ENCODE measurements around the gene PIP4K2A.

PIP4K2A gene

DNA sequence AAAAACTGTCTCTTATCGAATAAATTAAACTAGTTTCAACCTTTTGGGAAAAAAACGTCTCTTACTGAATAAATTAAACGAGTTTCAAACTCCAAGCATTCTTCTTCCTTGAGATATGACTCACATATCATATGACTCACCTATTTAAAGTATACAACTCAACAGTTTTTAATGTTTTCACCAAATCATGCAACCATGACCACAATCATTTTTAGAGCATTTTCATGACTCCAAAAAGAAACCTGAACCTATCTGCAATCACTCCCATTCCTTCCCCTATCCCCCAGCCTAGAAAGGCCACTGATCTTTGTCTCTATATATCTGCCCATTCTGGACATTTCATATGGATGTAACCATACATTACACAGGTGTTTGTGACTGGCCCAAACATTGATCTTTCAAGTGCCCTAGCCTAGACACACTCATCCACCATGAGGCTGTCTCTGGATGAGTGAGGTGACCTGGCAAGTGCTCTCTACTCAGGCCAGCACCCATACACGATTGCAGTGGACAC is 115.3 kb downstream of the PIP4K2A start:
- peak; percentile 47 for DNase-seq (ENCODE audit: low read depth)

DNA sequence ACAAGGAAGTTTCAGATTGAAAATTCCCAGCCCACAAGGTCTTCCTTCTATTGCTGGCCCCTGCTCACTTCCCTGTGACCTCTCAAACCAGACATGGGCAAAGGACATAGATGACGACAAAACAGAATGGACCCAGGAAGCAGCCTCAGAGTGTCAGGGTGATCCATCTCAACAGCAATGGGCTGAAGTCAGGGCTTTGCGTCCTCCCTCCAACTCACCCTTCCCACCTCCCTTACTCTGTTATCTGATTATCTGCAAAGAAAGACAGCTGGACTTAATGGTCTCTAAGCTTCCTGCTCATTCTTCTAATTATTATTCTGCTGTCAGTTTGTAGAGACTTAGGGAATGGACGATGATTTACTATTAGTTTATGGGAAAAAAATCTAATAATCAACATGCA is 115.9 kb downstream of the PIP4K2A start:
- no peak for DNase-seq (ENCODE audit: low read depth)

GRCh38 chr10:22597138-22597537 is 117.2 kb downstream of the PIP4K2A start:
- no peak for DNase-seq (ENCODE audit: low read depth)

DNA sequence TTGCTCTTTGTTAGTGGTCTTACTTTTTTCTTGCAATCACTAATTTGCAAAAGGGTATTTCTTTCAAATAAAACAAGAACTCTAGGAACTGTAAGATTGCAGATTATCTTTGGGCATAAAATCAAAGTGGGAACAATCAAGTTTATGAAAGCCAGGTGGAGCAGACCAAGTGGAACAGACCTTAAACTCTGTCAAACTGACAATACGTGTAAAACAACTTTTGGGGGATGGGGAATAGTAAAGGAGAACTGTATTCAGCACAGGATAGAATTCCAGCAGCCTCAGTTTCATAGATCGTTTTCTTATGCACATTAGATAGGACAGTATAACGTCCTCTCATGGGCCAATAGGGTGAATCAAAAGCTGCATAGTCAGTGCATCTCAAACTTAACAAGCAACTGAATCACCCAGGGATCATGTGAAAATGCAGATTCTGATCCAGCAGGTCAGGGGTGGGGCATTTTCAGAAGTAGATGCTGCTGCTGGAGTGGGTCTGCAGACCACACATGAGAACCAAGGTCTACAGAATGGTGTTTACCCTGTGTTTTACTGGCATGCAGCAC is 120.7 kb downstream of the PIP4K2A start:
- DNase-seq (ENCODE audit: low read depth) = no peak

- DNase-seq (ENCODE audit: low read depth) = no peak
Measured at GRCh38 chr10:22593026-22593425, 121.4 kb downstream of the PIP4K2A start.

GRCh38 chr10:22589851-22590514 is 124.4 kb downstream of the PIP4K2A start:
- no peak for DNase-seq (ENCODE audit: low read depth)

DNA sequence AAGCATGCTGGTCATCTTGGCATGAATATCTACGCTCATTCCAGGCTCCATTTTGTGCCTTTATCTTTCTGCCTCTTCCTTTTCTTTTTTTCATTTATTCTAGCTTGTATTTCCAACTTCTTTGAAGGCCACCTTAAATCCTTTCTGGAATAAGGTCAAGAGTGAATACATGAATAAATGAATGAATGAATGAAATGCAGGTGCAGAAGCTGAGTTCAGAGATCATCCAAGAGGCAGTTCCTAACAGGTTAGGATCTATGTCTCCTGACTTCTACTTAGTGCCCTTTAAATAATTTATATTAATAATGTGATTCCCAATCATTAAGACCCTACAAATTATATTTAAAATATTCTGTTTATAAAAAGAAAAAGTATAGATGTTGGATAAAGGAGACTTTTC is 125.9 kb downstream of the PIP4K2A start:
- DNase-seq (ENCODE audit: low read depth) = no peak

- no peak for DNase-seq (ENCODE audit: low read depth)
Measured at GRCh38 chr10:22583683-22584082, 130.7 kb downstream of the PIP4K2A start.

DNA sequence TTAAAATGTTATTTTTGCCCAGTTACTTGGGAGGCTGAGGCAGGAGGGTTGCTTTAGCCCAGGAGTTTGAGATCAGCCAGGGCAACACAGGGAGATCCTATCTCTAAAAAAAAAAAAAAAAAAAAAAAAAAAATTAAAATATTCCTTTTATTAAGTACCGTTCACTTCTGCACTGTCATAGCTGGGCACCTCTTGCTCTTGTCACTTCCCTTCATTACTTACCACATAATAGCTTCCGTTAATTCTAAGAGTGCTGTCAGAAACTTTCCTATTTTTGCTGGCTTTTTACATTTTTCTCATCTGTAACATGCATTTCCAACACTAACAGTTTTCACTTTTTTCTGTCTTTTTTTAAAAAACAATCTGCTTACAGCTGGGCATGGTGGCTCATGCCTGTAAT is 132.9 kb downstream of the PIP4K2A start:
- no peak for DNase-seq (ENCODE audit: low read depth)

- no peak for DNase-seq (ENCODE audit: low read depth)
Measured at GRCh38 chr10:22580711-22581110, 133.7 kb downstream of the PIP4K2A start.

- no peak for DNase-seq (ENCODE audit: low read depth)
Measured at GRCh38 chr10:22579826-22580225, 134.6 kb downstream of the PIP4K2A start.

GRCh38 chr10:22573820-22574569 is 140.4 kb downstream of the PIP4K2A start:
- no peak for DNase-seq (ENCODE audit: low read depth)

DNA sequence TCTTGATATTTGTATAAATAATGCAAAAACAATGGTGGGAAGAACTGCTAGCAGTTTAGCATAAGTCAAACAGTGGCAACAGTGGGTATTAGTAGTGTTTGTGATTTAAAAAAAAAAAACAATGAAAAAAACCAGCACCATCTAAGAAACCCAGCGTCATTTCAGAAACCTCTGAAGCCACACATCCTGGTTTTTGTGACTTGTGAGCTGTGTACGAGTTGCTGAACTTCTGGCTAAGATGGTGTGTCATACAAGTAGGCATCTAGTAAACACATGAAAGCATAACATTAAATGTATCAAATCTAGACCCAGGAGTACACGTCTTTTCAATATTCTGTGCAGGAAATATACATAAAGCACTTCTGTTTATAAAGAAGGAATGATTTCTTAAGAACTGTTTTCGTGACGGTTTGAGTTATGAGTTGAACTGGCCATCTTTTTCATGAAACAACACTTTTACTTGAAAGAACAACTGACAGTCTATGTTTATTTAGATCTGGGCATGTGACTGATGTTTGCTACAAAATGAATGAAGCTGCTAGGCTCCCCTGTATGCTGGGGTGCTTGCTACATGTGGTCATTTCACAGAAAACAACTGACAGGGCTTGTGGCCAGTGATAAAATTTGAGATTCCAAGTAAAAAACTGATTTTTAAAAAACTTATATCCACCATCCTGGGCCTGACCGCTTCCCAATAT is 143.5 kb downstream of the PIP4K2A start:
- no peak for DNase-seq (ENCODE audit: low read depth)

GRCh38 chr10:22570234-22570633 is 144.1 kb downstream of the PIP4K2A start:
- no peak for DNase-seq (ENCODE audit: low read depth)

- no peak for DNase-seq (ENCODE audit: low read depth)
Measured at GRCh38 chr10:22568928-22569327, 145.4 kb downstream of the PIP4K2A start.

- no peak for DNase-seq (ENCODE audit: low read depth)
Measured at GRCh38 chr10:22564060-22564459, 150.3 kb downstream of the PIP4K2A start.

- DNase-seq (ENCODE audit: low read depth) = no peak
Measured at GRCh38 chr10:22561909-22562308, 152.5 kb downstream of the PIP4K2A start.

GRCh38 chr10:22560913-22561239 is 153.5 kb downstream of the PIP4K2A start:
- no peak for DNase-seq (ENCODE audit: low read depth)

DNA sequence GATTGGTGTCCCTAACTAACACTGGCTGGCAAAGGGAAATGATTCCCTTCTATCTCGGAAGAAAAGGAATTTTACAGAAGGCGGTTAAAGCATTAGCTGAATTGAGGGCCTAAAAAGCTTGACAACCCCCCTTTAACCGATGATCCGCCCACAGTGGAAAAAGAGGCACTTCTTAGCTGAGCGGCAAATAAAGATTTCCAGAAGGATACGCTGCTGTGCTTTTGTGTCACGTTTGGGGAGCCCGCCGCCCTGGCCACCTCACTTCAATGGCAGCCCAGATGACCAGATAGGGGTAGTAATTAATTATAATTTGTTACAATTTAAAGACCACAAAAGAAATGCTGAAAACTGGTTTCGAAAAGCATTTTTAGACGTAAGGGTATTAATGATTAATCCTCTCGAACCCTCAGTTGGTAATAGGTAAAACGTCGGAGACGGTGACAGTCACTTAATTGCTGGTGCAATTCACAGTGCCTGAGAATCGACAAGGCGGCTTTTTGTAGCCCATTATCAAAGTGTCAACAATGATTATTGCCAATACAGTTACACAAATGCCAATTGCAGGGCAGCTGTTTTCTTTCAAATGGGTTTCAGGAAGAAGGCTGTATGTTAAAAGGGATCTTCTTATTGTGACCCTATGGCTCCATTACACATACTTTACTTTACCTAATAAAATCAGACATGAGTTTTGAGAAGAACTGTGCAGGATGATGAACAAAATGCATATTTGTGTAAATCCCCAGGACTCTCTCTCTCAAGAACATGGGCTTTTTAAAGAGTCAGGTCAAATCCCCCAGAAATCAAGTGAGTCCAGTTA is 154.1 kb downstream of the PIP4K2A start:
- DNase-seq (ENCODE audit: low read depth) = no peak

GRCh38 chr10:22557321-22557720 is 157.1 kb downstream of the PIP4K2A start:
- no peak for DNase-seq (ENCODE audit: low read depth)

DNA sequence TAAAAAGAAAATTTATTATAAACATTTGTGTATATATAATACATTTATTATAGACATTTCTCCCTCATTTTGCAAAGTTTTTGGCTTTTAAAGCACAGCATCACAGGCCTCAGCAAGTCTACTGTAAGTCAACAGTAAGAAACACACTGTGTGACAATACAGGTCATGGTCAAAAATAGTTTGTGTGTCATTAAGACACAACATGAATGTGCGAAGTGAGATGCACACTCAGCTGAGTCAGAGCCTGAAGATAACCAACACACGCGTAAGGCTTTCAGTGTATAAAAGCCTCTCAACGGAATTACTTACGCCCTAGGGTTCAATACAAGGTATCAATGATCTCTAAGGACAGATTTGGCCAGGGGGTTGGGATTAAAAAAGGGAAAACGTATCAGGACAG is 157.6 kb downstream of the PIP4K2A start:
- DNase-seq (ENCODE audit: low read depth) = no peak
